NCI-H226 (cell line): ENCODE results near the gene SMARCAL1.
"Not testable (repeated sequence)": the region's sequence is repeated elsewhere in the genome, so short reads cannot be mapped to it uniquely, and the experiment has no call there.

Experiments
- DNase-seq: peaks from one replicate; pipeline ENCODE4 v3.0.0-alpha.2; 2015

Gene SMARCAL1

GRCh38 chr2:216412022-216412999 is at the start of gene SMARCAL1:
TSS of gene SMARCAL1 (plus strand) at chr2:216412484. CDS start at chr2:216414705, 2,221 bp downstream.
- peak; percentile 81 for DNase-seq

- DNase-seq: peak; percentile 66
Measured at GRCh38 chr2:216362730-216363129, 49.6 kb upstream of the SMARCAL1 start.

GRCh38 chr2:216363221-216363620 is 49.1 kb upstream of the SMARCAL1 start:
- no peak for DNase-seq

GRCh38 chr2:216365518-216365917 is 46.8 kb upstream of the SMARCAL1 start:
- DNase-seq: no peak

GRCh38 chr2:216366777-216367471 is 45.4 kb upstream of the SMARCAL1 start:
- no peak for DNase-seq

GRCh38 chr2:216369821-216370220 is 42.5 kb upstream of the SMARCAL1 start:
- no peak for DNase-seq

- no peak for DNase-seq
Measured at GRCh38 chr2:216370961-216371712, 41.1 kb upstream of the SMARCAL1 start.

- peak; percentile 82 for DNase-seq
Measured at GRCh38 chr2:216371721-216372702, 40.3 kb upstream of the SMARCAL1 start, which contains the start of gene MARCHF4. TSS of gene MARCHF4 (minus strand) at chr2:216372483. CDS start at chr2:216370260, 2,223 bp downstream.

- peak; percentile 73 for DNase-seq
Measured at GRCh38 chr2:216372761-216373291, 39.5 kb upstream of the SMARCAL1 start.

- DNase-seq: no peak
Measured at GRCh38 chr2:216373896-216374295, 38.4 kb upstream of the SMARCAL1 start.

GRCh38 chr2:216375286-216375685 is 37.0 kb upstream of the SMARCAL1 start:
- DNase-seq: peak; percentile 29

GRCh38 chr2:216379977-216380376 is 32.3 kb upstream of the SMARCAL1 start:
- DNase-seq: no peak

GRCh38 chr2:216384409-216384808 is 27.9 kb upstream of the SMARCAL1 start:
- DNase-seq: not testable (repeated sequence)

- DNase-seq: no peak
Measured at GRCh38 chr2:216385478-216385877, 26.8 kb upstream of the SMARCAL1 start.

GRCh38 chr2:216387262-216387661 is 25.0 kb upstream of the SMARCAL1 start:
- DNase-seq: no peak

- DNase-seq: no peak
Measured at GRCh38 chr2:216388046-216388884, 24.0 kb upstream of the SMARCAL1 start.

GRCh38 chr2:216389570-216389969 is 22.7 kb upstream of the SMARCAL1 start:
- peak; percentile 17 for DNase-seq

- peak; percentile 12 for DNase-seq
Measured at GRCh38 chr2:216391401-216391800, 20.9 kb upstream of the SMARCAL1 start.

- no peak for DNase-seq
Measured at GRCh38 chr2:216392018-216392562, 20.2 kb upstream of the SMARCAL1 start.
